ENCODE data around the gene BMPR2. TPM values are rescaled to one million over a fixed set of nuclear protein-coding genes. Genes with fewer than 3 reads are reported as not detected.

Gene BMPR2
- total and polyA plus RNA-seq, 2 donors (not counting 1 experiment from before 2014, with no cell fraction given): 21.6 to 65.8 TPM

DNA sequence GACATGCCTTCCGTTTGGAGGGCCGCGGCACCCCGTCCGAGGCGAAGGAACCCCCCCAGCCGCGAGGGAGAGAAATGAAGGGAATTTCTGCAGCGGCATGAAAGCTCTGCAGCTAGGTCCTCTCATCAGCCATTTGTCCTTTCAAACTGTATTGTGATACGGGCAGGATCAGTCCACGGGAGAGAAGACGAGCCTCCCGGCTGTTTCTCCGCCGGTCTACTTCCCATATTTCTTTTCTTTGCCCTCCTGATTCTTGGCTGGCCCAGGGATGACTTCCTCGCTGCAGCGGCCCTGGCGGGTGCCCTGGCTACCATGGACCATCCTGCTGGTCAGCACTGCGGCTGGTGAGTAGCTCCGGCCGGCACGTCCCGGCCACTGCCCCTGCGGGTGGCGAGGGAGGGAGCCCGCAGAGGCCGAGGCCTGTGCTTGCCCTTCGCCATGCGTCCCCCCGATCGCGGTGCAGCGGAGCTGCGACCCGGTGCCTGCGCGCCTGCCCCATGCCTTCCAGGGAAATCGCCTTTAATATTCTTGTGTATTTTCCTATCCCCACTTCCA is 1.2 kb downstream of the BMPR2 start:
- peak in 1 of 2 donors; percentile 45 for DNase-seq (ENCODE audit: low read depth in 2 of 2)
- Histone ChIP-seq H3K27me3 (ENCODE audit: control insufficient read depth, insufficient read depth, low read length) (no peaks in the 10 kb centered on the region), H4K20me1 (ENCODE audit: control insufficient read depth, extremely low read depth, insufficient read depth, low read length) (no peaks in the 10 kb centered on the region), H2AFZ (ENCODE audit: low read length) (no peak overlapping the region), H3K4me2 (ENCODE audit: extremely low read depth, insufficient read depth, low read length) (peak overlapping the region; percentile 28), H3K9ac (ENCODE audit: insufficient read depth, low read length) (peak overlapping the region; percentile 93), H3K79me2 (ENCODE audit: control insufficient read depth, insufficient read depth, low read length) (peaks cover 59% of the 10 kb centered on the region), H3K4me1 (ENCODE audit: control insufficient read depth, extremely low read depth, insufficient read depth, low read length) (peaks cover 4% of the 10 kb centered on the region), H3K4me3 (replicated peaks in 1 of 4; ENCODE audit: control extremely low read depth in 1 of 4, insufficient read depth in 1 of 4, low read depth in 3 of 4, low read length in 4 of 4) (peak overlapping the region; percentile 64 to 99 (median 88)), H3K27ac (ENCODE audit: insufficient read depth, low read length) (peak overlapping the region; percentile 99), H3K9me3 (ENCODE audit: control insufficient read depth, insufficient read depth, low read depth, low read length) (no peaks in the 10 kb centered on the region), H3K36me3 (ENCODE audit: control insufficient read depth, insufficient read depth, low read length) (no peaks in the 10 kb centered on the region)
- no peak for TF ChIP-seq EZH2 (IDR thresholded peaks at IDR 0.05; ENCODE audit: low read length, missing control alignments)

DNA sequence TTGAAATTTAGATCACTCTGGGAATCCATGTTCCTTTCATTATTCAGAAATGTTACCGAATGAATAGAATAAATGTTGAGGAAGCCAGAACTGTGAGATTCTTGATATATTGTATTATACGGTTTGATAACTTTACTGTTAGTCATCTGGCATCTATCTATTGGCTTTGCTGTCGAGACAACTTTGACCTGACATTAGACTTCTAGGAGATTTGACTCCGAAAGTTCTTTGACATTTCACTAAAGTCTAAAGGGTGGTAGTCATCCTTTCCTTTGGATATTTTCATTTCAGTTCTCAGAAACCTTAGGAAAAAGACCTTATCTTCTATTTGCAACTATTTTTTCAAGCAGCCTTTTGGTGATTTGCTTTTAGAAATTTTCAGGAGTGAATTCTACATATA is 1.9 kb downstream of the BMPR2 start:
- H3K9me3 ChIP-seq (ENCODE audit: control insufficient read depth, insufficient read depth, low read depth, low read length): no peaks in the 10 kb centered on the region
- no peaks in the 10 kb centered on the region for H4K20me1 ChIP-seq (ENCODE audit: control insufficient read depth, extremely low read depth, insufficient read depth, low read length)
- peaks cover 4% of the 10 kb centered on the region for H3K4me1 ChIP-seq (ENCODE audit: control insufficient read depth, extremely low read depth, insufficient read depth, low read length)
- no peaks in the 10 kb centered on the region for H3K27me3 ChIP-seq (ENCODE audit: control insufficient read depth, insufficient read depth, low read length)
- no peak overlapping the region for H3K9ac ChIP-seq (ENCODE audit: insufficient read depth, low read length)
- peak overlapping the region; percentile 64 to 99 (median 88) for H3K4me3 ChIP-seq (replicated peaks in 1 of 4; ENCODE audit: control extremely low read depth in 1 of 4, insufficient read depth in 1 of 4, low read depth in 3 of 4, low read length in 4 of 4)
- H3K27ac ChIP-seq (ENCODE audit: insufficient read depth, low read length): peak overlapping the region; percentile 99
- H2AFZ ChIP-seq (ENCODE audit: low read length): no peak overlapping the region
- no peak for TF ChIP-seq EZH2 (IDR thresholded peaks at IDR 0.05; ENCODE audit: low read length, missing control alignments)
- TF ChIP-seq, protein P1, sequence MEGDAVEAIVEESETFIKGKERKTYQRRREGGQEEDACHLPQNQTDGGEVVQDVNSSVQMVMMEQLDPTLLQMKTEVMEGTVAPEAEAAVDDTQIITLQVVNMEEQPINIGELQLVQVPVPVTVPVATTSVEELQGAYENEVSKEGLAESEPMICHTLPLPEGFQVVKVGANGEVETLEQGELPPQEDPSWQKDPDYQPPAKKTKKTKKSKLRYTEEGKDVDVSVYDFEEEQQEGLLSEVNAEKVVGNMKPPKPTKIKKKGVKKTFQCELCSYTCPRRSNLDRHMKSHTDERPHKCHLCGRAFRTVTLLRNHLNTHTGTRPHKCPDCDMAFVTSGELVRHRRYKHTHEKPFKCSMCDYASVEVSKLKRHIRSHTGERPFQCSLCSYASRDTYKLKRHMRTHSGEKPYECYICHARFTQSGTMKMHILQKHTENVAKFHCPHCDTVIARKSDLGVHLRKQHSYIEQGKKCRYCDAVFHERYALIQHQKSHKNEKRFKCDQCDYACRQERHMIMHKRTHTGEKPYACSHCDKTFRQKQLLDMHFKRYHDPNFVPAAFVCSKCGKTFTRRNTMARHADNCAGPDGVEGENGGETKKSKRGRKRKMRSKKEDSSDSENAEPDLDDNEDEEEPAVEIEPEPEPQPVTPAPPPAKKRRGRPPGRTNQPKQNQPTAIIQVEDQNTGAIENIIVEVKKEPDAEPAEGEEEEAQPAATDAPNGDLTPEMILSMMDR (conservative IDR thresholded peaks at IDR 0.05 in 1 of 2, IDR thresholded peaks at IDR 0.05 in 1 of 2; ENCODE audit: low read depth in 1 of 2, low read length in 2 of 2): no peak
- DNase-seq (ENCODE audit: low read depth in 2 of 2): no peak
- peaks cover 66% of the 10 kb centered on the region for H3K79me2 ChIP-seq (ENCODE audit: control insufficient read depth, insufficient read depth, low read length)
- no peaks in the 10 kb centered on the region for H3K36me3 ChIP-seq (ENCODE audit: control insufficient read depth, insufficient read depth, low read length)
- H3K4me2 ChIP-seq (ENCODE audit: extremely low read depth, insufficient read depth, low read length): peak overlapping the region; percentile 97

DNA sequence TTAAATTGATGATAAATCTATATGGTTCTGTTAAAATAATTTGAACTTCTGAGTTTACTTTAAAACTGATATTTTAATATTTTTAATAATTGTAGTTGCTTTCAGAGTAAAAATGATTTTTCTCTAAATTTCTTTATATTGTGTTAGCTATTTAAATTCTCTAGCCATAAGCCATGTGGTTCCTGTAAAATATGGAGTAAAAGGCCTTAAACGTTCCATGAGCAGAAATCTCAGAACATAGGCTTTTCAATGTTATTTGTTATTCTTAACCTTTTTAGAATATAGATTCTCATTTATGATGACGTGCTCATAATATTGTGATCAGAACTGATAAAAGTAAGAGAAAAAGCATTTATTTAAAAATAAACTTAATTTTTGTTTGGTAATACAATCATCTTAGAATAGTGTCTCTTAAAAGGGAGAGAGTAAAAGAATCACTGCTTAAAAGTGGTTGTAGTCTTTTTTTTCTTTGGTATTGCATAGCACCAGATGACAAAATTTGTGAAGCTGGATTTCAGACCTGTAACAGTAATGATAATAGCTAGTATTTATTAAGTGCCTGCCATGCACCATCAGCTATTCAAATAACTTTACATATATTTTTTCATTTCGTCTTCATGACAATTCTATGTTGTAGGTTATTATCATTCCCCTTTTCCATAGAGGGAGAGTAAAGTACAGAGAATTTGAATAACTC is 2.7 kb downstream of the BMPR2 start:
- no peaks in the 10 kb centered on the region for H3K27me3 ChIP-seq (ENCODE audit: control insufficient read depth, insufficient read depth, low read length)
- peak overlapping the region; percentile 64 to 99 (median 88) for H3K4me3 ChIP-seq (replicated peaks in 1 of 4; ENCODE audit: control extremely low read depth in 1 of 4, insufficient read depth in 1 of 4, low read depth in 3 of 4, low read length in 4 of 4)
- H3K9me3 ChIP-seq (ENCODE audit: control insufficient read depth, insufficient read depth, low read depth, low read length): no peaks in the 10 kb centered on the region
- H3K36me3 ChIP-seq (ENCODE audit: control insufficient read depth, insufficient read depth, low read length): no peaks in the 10 kb centered on the region
- H4K20me1 ChIP-seq (ENCODE audit: control insufficient read depth, extremely low read depth, insufficient read depth, low read length): no peaks in the 10 kb centered on the region
- no peak for DNase-seq (ENCODE audit: low read depth in 2 of 2)
- H3K9ac ChIP-seq (ENCODE audit: insufficient read depth, low read length): no peak overlapping the region
- peaks cover 4% of the 10 kb centered on the region for H3K4me1 ChIP-seq (ENCODE audit: control insufficient read depth, extremely low read depth, insufficient read depth, low read length)
- H3K79me2 ChIP-seq (ENCODE audit: control insufficient read depth, insufficient read depth, low read length): peaks cover 73% of the 10 kb centered on the region
- peak overlapping the region; percentile 97 for H3K4me2 ChIP-seq (ENCODE audit: extremely low read depth, insufficient read depth, low read length)
- no peak overlapping the region for H2AFZ ChIP-seq (ENCODE audit: low read length)
- no peak for TF ChIP-seq EZH2 (IDR thresholded peaks at IDR 0.05; ENCODE audit: low read length, missing control alignments)
- TF ChIP-seq, protein P1 (conservative IDR thresholded peaks at IDR 0.05 in 1 of 2, IDR thresholded peaks at IDR 0.05 in 1 of 2; ENCODE audit: low read depth in 1 of 2, low read length in 2 of 2): no peak
- H3K27ac ChIP-seq (ENCODE audit: insufficient read depth, low read length): no peak overlapping the region
